Peyer's patch (tissue), 4 donors: ENCODE data around the gene DAZAP1.

ENCODE experiments used
- POLR2A ChIP-seq, 2 donors: fragments of 450-650 bp; IDR thresholded peaks; one replicate each; pipeline ENCODE4 v1.5.1; 2017; ENCODE audit warnings: antibody characterized with exemption in 2 of 2, mild to moderate bottlenecking in 2 of 2, moderate library complexity in 2 of 2
- TF ChIP-seq, protein P1 (sequence below), 6 experiments: fragments of 450-650 bp in 4 of 6; fragments of 200-600 bp in 2 of 6; sonication (generic) in 1 of 6; IDR thresholded peaks; one replicate each; pipeline ENCODE4 v1.5.1; 2017 to 2019; ENCODE audit warnings: antibody characterized with exemption in 6 of 6, mild to moderate bottlenecking in 3 of 6, moderate library complexity in 1 of 6

DNA sequence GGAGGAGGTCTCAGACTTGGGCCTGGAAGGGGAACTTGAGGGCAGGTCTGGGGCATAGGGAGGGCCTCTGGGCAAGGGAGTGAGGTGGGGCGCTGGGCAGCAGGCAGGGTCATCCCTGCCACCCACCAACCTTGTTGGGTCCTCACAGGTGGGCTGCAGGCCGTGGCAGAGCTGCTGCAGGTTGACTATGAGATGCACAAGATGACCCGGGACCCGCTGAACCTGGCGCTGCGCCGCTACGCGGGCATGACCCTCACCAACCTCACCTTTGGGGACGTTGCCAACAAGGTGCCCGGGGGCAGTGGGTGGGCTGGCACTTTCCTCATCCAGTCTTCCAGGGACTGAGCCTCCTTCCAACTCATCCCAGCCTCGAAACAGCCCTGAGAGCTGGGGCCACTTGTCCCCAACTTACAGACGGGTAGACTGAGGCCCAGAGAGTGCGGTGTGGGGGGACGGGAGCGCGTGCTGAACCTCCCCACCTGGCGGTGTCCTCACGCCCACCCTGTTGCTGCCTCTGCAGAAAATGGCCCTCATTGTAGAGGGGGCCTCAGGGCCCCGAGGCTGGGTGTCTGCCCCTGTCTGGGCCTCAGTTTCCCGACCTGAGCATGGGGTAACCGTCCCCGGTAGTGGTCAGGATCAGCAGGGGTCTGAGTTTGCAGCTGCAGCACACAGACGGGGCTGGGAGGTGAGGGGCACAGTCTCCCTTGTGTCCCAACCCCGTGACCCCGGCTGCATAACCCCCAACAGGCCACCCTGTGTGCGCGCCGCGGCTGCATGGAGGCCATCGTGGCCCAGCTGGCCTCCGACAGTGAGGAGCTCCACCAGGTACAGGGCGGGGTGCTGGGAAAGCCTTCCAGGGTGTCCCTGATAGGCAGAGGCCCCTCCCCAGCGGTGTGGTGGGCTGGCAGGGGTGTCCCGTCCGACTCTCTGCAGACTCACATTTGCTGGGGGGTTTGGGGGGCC lies 52.9 kb downstream of the DAZAP1 start:
- TF ChIP-seq, protein P1, sequence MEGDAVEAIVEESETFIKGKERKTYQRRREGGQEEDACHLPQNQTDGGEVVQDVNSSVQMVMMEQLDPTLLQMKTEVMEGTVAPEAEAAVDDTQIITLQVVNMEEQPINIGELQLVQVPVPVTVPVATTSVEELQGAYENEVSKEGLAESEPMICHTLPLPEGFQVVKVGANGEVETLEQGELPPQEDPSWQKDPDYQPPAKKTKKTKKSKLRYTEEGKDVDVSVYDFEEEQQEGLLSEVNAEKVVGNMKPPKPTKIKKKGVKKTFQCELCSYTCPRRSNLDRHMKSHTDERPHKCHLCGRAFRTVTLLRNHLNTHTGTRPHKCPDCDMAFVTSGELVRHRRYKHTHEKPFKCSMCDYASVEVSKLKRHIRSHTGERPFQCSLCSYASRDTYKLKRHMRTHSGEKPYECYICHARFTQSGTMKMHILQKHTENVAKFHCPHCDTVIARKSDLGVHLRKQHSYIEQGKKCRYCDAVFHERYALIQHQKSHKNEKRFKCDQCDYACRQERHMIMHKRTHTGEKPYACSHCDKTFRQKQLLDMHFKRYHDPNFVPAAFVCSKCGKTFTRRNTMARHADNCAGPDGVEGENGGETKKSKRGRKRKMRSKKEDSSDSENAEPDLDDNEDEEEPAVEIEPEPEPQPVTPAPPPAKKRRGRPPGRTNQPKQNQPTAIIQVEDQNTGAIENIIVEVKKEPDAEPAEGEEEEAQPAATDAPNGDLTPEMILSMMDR (IDR thresholded peaks at IDR 0.05): no peak
- TF ChIP-seq POLR2A (IDR thresholded peaks at IDR 0.05): no peak
